ENCODE results near the gene CYREN.

The CYREN gene

DNA sequence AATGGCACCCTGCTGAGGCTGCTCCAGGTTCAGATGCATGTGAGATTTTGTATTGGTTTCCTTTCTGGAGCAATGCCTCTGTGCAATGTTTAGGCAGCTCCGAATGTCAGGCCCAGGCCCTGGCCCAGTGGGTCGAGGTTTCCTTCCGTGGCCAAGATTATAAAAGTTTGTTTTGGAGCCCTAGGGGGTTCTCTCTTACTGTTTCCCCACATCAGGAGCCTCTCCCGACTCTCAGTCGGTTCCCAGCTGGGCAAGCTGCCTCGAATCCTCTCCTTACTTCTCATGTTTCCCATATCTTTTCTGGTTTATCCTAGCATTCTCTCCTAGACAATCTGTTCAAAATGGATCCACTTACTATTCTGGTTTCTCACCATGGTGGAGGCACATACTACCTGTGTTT, 11.6 kb downstream of the CYREN start:
- no peaks in the 10 kb centered on the region; the same call in 1 of the 2 replicates for H3K9me3 ChIP-seq (ENCODE audit: insufficient read depth, low read length)
- H3K36me3 ChIP-seq (ENCODE audit: low read length): peaks cover 3% of the 10 kb centered on the region; the same call in 1 of the 2 replicates
- no peak overlapping the region for H3K27ac ChIP-seq (ENCODE audit: low read depth, low read length)
- peaks cover under 1% of the 10 kb centered on the region; the same call in 1 of the 2 replicates for H3F3A ChIP-seq (ENCODE audit: insufficient read depth)
- no peaks in the 10 kb centered on the region for H4K20me1 ChIP-seq (ENCODE audit: low read depth, low read length)
- no peak overlapping the region for H3K4me2 ChIP-seq (ENCODE audit: low read depth, low read length, poor library complexity, severe bottlenecking)
- H3K27me3 ChIP-seq (ENCODE audit: low read length): no peaks in the 10 kb centered on the region
- H3K9me2 ChIP-seq (replicated peaks; ENCODE audit: insufficient read depth, low read length): no peaks in the 10 kb centered on the region
- H2AFZ ChIP-seq (ENCODE audit: low read depth, low read length, severe bottlenecking): no peak overlapping the region
- no peak overlapping the region for H3K4me3 ChIP-seq (ENCODE audit: insufficient read depth, low read length, poor library complexity, severe bottlenecking)
- no peaks in the 10 kb centered on the region for H3K79me2 ChIP-seq (ENCODE audit: insufficient read depth, low read length)
- no peak for TF ChIP-seq CTCF (IDR thresholded peaks at IDR 0.05; ENCODE audit: insufficient read depth, low read length, poor library complexity, severe bottlenecking)
- TF ChIP-seq EZH2phosphoT487 (conservative IDR thresholded peaks at IDR 0.05; ENCODE audit: low read length): no peak
- no peak overlapping the region for H3K9ac ChIP-seq (ENCODE audit: low read length)

DNA sequence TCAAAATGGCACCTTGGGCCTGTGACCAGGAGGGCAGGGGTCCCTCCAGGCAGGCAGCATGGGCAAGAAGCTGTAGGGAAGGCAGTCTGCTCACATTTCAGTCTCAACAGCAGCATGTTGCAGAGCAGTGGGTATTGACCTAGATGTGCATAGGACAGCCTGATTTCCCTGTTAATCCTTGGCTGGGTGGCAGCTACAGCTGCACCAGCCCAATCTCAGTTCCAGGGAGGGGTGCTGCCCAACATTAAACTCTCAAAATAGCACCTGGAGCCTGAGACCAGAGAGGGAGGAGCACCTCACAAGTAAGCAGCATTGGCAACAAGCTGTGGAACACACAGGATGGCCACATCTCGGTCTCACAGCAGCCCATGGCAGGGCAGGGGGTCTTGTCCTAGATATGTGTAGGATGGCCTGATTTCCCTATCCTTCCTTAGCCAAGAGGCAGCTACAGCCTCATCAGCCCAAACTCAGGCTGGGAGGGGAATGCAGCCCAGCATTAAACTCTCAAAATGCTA, 12.3 kb downstream of the CYREN start:
- Histone ChIP-seq H3K27me3 (ENCODE audit: low read length) (no peaks in the 10 kb centered on the region), H4K20me1 (ENCODE audit: low read depth, low read length) (no peaks in the 10 kb centered on the region), H3K36me3 (ENCODE audit: low read length) (peaks cover 3% of the 10 kb centered on the region; the same call in 1 of the 2 replicates), H3K9me3 (ENCODE audit: insufficient read depth, low read length) (no peaks in the 10 kb centered on the region; the same call in 1 of the 2 replicates), H3K9ac (ENCODE audit: low read length) (no peak overlapping the region), H3K79me2 (ENCODE audit: insufficient read depth, low read length) (no peaks in the 10 kb centered on the region), H3K27ac (ENCODE audit: low read depth, low read length) (no peak overlapping the region), H3K4me2 (ENCODE audit: low read depth, low read length, poor library complexity, severe bottlenecking) (no peak overlapping the region), H3K4me3 (ENCODE audit: insufficient read depth, low read length, poor library complexity, severe bottlenecking) (no peak overlapping the region), H3K9me2 (replicated peaks; ENCODE audit: insufficient read depth, low read length) (no peaks in the 10 kb centered on the region), H2AFZ (ENCODE audit: low read depth, low read length, severe bottlenecking) (no peak overlapping the region), H3F3A (ENCODE audit: insufficient read depth) (no peaks in the 10 kb centered on the region; the same call in 1 of the 2 replicates)
- TF ChIP-seq CTCF (IDR thresholded peaks at IDR 0.05; ENCODE audit: insufficient read depth, low read length, poor library complexity, severe bottlenecking): no peak
- TF ChIP-seq EZH2phosphoT487 (conservative IDR thresholded peaks at IDR 0.05; ENCODE audit: low read length): no peak

DNA sequence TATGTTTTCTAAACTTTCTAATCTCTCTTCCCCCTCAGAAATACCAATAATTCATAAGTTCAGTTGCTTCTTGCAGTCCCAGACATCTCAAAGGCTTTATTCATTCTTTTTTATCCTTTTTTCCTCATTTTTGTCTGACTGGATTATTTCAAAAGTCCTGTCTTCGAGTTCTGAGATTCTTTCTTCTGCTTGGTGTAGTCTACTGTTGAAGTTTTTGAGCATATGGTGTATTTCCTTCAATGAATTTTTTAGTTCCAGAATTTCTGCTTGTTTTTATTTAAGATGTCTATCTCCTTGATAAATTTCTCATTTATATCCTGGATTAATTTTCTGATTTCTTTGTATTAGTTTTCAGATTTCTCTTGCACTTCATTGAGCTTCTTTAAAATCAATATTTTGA, 14.2 kb downstream of the CYREN start:
- no peaks in the 10 kb centered on the region; the same call in 1 of the 2 replicates for H3K9me3 ChIP-seq (ENCODE audit: insufficient read depth, low read length)
- H3K27ac ChIP-seq (ENCODE audit: low read depth, low read length): no peak overlapping the region
- no peaks in the 10 kb centered on the region for H3K79me2 ChIP-seq (ENCODE audit: insufficient read depth, low read length)
- no peak for TF ChIP-seq CTCF (IDR thresholded peaks at IDR 0.05; ENCODE audit: insufficient read depth, low read length, poor library complexity, severe bottlenecking)
- TF ChIP-seq EZH2phosphoT487 (conservative IDR thresholded peaks at IDR 0.05; ENCODE audit: low read length): no peak
- H3K4me2 ChIP-seq (ENCODE audit: low read depth, low read length, poor library complexity, severe bottlenecking): no peak overlapping the region
- H3K4me3 ChIP-seq (ENCODE audit: insufficient read depth, low read length, poor library complexity, severe bottlenecking): no peak overlapping the region
- H2AFZ ChIP-seq (ENCODE audit: low read depth, low read length, severe bottlenecking): no peak overlapping the region
- no peaks in the 10 kb centered on the region for H3F3A ChIP-seq (ENCODE audit: insufficient read depth)
- no peak overlapping the region for H3K9ac ChIP-seq (ENCODE audit: low read length)
- H3K36me3 ChIP-seq (ENCODE audit: low read length): no peaks in the 10 kb centered on the region
- H3K9me2 ChIP-seq (replicated peaks; ENCODE audit: insufficient read depth, low read length): no peaks in the 10 kb centered on the region
- no peaks in the 10 kb centered on the region for H4K20me1 ChIP-seq (ENCODE audit: low read depth, low read length)
- no peaks in the 10 kb centered on the region for H3K27me3 ChIP-seq (ENCODE audit: low read length)
